ENCODE measurements around the gene SLC39A10.
"Not testable (repeated sequence)": the region's sequence is repeated elsewhere in the genome, so short reads cannot be mapped to it uniquely, and the experiment has no call there.

The SLC39A10 gene

DNA sequence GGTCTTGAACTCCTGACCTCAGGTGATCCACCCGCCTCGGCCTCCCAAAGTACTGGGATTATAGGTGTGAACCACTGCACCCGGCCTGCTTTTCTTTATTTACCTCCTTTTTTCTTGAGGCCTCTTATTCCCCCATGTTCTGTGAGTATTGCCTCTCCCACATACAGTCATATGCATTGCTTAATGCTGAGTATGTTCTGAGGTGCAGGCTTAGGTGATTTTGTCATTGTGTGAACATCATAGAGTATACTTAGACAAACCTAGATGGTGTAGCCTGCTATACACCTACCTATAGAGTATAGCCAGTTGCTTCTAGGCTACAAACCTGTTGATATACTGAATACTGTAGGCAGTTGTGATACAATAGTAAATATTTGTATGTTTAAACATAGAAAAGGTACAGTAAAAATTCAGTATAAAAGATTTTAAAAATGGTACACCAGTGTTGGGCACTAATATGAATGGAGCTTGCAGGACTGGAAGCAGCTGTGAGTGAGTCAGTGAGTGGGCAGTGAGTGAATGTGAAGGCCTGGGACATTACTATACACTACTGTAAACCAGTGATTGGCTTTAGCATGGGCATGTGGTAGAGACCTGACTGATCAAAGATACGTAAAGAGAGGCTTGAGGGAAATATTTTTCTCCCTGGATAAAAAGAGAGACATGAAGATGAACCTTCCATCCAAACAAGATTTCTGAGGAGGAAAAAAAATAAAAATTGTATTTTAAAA is 17.6 kb downstream of the SLC39A10 start:
- DNase-seq = no peak

DNA sequence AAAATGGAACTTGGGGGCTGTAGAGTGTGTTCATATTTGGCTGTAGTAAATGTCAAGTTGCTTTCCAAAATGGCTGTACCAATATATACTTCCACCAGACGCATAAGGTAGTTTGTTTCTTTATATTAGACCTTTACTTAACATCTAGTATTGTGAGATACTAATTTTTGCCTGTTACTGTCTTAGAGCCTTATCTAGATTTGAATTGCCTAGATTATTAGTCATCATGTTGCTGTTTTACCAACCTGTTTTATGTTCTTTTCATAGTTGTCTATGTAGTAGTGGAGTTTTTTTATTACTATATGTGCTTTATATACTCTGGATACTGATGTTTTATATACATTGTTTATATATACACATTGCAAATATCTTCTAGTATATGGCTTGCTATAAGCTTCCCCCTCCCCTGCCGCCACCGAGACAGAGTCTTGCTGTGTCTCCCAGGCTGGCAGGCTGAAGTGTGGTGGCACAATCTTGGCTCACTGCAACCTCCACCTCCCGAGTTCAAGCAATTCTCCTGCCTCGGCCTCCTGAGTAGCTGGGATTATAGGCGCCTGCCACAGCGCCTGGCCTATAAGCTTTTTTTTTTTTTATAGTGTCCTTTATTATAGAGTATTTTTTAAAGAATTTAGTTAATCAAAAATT is 18.9 kb downstream of the SLC39A10 start:
- no peak for DNase-seq

GRCh38 chr2:195677290-195677689 is 20.3 kb downstream of the SLC39A10 start:
- no peak for DNase-seq

- DNase-seq = no peak
Observed at GRCh38 chr2:195677884-195678283, 20.9 kb downstream of the SLC39A10 start.

DNA sequence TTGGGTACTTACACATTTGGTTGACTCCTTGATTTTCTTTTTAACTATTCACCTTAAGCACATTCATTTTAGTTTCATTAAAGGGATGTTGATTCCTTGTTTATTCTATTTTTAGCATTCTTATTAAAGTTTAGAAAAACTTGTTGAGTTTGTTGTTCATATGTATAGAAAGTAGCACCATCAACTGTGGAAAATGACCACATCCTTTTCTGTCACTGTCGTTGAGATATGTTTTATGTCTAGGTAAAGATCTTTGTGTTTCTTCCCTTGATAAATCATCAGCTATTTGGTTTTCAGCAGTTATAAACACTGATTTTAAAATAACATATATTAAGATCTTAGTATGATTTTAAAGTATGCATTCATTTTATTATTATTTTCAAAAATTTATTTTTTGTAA is 25.1 kb downstream of the SLC39A10 start:
- DNase-seq = no peak

DNA sequence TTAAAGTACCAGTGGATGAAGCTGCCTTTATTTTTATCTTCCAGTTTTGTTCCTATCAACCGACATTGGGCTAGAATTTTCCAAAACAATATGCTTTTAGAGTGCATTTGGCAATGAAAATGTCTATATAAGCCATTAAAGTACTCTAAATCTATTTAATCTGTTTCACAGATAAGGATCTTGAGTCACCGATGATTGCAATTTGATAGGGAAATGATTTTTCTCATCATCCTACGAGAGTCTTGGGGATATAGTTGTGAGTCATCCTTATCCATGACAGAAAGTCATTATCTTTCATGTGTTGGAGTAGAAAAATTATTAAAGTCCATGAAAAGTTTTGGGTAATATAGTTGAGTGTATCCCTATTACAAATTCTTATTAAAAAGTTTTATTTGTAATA is 26.1 kb downstream of the SLC39A10 start:
- no peak for DNase-seq

- DNase-seq = no peak
Observed at GRCh38 chr2:195686564-195686963, 29.5 kb downstream of the SLC39A10 start.

DNA sequence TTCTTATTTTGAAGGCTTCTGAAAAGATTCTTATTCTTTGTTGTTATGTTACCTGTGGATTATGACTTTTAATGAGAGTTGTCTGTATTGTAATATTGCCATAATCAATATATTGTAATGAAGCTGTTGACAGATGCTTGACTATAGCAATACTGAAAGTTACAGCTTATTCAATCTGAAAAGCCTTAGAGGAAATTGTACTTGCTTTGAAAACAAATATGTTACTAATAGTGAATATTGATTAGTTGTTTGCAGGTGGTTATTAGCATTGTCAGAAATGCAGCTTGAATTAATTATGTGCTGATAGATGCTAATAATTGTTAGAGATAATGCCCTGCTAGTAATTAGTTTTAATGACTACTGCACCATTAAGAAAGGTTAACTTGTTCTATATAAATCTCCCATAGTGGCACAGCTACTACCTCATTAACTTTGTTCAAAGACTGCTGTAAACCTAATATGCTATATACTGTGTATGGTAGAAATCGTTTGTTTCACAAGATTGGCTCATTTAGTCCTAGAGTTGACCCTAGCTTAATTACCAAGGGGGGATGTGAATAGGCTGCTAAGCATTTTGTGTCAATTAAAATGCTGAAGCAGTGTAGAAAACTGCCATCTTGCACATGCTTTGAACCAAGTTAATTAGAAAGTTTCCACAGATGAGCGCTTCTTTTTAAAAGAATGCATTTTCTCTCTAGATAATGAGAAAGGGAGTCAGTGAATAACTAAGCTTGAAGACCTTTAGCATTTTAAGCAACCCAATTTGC is 30.5 kb downstream of the SLC39A10 start:
- no peak for DNase-seq

- DNase-seq = not testable (repeated sequence)
Observed at GRCh38 chr2:195692531-195692930, 35.5 kb downstream of the SLC39A10 start.

DNA sequence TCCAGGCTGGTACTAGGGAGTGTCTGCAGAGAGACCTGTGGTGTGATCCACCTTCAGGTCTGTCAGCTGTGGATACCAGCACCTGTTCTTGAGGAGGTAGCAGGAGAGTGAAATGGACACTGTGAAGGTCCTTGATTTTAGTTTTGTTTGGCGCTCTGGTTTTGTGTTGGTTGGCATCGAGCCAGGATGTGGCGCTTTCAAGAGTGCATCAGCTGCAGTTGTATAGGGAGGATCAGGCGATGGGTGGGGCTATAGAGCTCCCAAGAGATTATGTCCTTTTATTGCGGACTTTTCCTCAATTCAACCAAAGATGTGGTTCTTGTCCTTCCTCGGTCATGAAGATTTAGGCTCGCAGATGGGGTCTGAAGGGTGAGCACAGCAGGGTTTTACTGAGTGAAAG is 37.5 kb downstream of the SLC39A10 start:
- DNase-seq = no peak

DNA sequence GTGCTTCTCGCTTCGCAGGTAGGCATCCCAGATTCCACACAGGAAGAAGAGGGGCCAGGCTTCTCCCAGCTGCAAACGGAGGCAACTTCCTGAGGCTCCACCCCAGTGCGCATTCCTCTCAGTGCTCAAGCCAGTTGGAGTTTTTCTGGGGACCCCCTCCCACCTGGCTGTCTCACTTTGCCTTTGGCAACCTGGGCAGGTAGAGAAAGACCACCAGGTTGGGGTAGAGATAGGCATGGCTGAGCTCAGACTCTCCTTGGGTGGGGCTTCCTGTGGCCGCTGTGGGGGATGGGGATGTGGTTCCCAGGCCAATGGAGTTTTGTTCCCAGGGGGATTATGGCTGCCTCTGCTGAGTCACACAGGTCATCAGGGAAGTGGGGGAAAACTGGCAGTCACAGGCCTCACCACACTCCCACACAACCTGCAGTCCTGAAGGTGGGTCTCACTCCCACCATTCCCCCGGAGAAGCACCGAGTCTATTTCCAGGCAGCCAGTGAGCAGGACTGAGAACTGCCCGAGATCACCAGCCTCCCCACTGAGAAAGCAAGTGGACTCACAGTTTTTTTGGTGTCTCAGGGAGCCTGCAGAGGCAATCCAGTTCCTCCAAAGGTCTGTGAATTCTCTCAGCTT is 38.1 kb downstream of the SLC39A10 start:
- DNase-seq = no peak

GRCh38 chr2:195696012-195696411 is 39.0 kb downstream of the SLC39A10 start:
- DNase-seq = no peak

- no peak for DNase-seq
Observed at GRCh38 chr2:195697681-195698220, 40.7 kb downstream of the SLC39A10 start.

DNA sequence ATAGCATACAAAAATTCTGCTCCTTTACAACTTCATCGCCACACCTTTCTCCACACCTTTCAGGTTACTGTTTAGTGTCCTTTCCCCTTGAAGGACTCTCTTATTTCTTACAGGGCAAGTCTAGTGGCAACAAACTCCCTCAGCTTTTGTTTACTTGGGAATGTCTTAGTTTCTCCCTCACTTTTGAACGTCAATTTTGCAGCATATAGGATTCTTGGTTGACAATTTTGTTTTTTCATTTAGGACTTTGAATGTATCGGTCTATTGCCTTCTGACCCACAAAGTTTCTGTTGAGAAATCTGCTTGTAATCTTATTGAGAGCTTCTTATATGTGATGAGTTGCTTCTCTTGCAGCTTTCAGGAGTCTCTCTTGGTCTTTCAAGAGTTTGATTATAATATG is 43.5 kb downstream of the SLC39A10 start:
- DNase-seq = no peak

GRCh38 chr2:195706161-195706900 is 49.3 kb downstream of the SLC39A10 start:
- no peak for DNase-seq

DNA sequence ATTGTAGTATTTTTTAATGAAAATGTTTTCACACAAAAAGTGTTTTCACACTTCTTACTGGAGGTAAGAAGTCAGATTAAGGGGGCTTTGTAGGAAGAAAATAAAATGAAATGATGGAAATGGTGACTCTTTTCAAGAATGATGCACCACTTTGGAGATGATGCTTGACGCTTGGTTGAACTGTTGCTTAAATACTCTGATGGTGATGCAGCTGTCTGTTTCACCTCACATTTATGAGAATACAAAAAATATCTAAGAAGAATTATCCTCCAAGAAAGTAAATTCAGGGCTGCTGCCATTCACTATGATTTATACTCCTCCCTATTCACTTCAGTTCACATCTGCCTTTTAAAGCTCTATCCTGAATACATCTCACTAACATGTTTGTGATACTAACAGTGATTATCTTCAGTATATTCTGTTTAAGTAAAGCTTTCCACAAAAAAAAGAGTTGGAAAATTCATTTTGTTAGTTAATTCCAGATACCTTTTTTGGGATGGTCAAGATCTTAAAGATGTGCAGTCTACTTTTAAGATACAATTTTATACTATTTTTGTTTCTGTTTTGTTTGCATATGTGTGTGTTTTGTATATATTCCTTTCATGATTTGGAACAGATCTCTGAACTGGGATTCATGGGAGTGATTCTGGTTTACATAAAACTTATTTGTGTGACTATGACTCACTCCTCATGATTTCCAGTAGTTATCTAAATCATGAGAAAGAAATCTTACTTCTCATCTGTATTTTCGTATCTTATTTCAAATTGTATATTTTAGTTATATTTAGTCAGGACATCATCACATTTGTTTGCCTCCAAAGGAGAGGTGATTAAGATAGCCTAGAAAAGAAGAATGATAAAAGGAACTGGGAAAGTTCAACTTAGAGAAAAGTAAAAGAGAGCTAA is 53.1 kb downstream of the SLC39A10 start:
- DNase-seq = no peak

- no peak for DNase-seq
Observed at GRCh38 chr2:195711478-195711877, 54.5 kb downstream of the SLC39A10 start.

DNA sequence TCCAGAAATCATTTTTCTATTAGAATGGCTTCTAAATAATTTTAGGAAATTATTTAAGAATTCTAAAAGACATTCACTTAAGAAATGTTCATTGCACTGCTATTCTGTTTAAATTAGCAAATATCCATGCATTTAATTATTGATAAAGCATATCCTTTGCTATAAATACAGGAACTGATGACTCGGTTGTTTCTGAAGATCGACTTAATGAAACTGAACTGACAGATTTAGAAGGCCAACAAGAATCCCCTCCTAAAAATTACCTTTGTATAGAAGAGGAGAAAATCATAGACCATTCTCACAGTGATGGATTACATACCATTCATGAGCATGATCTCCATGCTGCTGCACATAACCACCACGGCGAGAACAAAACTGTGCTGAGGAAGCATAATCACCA is 59.4 kb downstream of the SLC39A10 start:
- no peak for DNase-seq

DNA sequence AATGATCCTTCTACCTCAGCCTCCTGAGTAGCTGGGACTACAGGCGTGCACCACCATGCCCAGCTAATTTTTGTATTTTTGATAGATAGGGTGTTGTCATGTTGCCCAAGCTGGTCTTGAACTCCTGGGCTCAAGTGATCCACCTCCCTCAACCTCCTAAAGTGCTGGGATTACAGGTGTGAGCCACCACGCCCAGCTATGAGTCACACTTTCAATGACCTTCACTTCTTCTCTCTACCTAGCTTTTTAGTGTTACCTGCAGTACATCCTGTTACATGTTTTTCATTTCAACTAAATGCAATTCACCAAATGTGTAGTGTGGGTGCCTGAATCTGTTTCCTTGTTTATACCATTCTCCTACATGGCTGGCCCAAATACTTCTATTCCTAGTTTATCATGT is 64.0 kb downstream of the SLC39A10 start:
- DNase-seq = no peak

- DNase-seq = no peak
Observed at GRCh38 chr2:195722075-195722474, 65.0 kb downstream of the SLC39A10 start.

- DNase-seq = no peak
Observed at GRCh38 chr2:195727106-195727505, 70.1 kb downstream of the SLC39A10 start.
